Hippocampal formation (tissue), 2 donors: ENCODE results near the gene CLDN11.
A peak's percentile ranks its signal among the peaks of the same experiment; 100 is the strongest.

ENCODE experiments used
- DNase-seq, 2 donors: peaks; one replicate each; lab custom pipeline; 2025; lab: John Stamatoyannopoulos, UW

Gene CLDN11

DNA sequence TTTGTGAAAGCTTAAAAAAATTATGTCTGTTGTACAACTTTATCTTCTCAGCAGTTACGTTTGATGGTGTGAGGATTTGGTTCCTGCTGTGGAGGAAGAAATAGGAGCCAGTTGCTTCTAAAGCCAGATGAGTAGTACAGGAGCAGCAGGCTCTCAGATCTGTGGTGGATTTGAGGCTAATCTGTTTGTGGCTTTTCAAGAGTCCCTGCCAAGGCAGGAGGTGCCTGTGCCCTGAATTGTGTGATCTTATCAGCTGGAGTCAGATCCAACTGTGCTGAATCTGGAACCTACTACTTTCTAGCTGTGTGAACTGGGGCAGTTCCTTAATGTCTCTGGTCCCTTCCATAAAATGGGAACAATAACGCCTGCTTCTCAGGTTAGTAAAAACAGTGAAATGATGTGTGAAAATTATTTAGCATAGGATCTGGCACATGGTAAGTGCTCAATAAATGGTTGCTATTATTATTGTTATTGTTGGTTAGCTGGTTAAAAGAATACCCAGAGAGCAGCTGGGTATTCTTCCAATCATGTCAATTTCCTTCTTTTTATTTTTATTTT, 7.7 kb downstream of the CLDN11 start:
- no peak for DNase-seq

DNA sequence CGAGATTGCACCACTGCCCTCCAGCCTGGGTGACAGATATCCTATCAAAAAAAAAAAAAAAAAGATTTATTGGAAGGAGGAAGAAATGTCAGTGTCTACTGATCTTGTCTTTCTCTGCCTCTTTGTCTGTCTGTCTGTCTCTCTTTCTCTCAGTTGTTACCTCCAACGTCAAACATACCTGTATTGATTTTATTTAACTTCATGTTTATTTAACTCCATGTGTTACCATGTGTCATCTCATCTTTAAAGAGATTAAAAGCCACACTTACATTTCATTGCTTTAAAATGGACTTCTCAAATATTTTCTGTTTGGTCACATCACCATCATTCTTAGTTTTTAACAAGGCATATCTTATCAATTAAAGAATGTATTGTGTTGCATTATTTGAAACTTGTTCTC, 9.4 kb downstream of the CLDN11 start:
- no peak for DNase-seq

DNA sequence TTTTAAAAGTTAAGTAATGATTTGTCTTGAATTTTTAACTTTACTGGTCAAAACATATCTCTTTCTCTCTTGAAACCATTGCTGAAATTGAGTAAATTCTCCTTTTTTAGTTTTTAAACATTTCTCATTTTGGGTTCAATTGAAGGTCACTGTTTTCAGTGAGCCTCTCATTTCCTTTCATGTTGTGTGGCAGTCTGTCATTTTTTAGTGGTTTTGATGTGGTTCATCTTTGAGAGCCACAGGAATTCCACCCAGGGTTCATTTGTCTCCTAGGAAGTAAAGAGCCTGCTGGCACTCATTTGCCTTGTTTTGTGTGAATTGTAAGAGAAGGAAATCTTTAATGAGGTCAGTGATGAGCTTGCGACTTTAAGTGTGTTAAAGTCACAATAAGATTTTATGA, 10.4 kb downstream of the CLDN11 start:
- no peak for DNase-seq

DNA sequence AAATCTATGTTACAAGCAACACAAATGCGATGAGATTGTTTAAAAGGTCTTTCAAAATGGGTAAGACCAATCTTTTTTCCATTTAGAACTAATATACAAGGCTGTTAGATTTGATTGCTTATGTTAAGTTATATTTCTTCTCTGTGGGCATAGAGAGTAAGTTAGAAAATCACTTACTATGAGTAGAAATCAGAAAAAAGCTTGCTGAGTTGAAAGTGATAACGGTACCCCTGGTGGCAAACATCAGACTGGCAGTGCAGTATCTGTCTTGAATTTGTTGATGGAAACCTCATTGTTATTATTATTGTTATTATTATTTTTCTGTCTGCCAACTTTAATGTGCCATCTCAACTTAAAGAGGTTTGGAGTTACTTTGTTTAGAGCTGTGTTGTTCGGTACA, 12.4 kb downstream of the CLDN11 start:
- DNase-seq: no peak

DNA sequence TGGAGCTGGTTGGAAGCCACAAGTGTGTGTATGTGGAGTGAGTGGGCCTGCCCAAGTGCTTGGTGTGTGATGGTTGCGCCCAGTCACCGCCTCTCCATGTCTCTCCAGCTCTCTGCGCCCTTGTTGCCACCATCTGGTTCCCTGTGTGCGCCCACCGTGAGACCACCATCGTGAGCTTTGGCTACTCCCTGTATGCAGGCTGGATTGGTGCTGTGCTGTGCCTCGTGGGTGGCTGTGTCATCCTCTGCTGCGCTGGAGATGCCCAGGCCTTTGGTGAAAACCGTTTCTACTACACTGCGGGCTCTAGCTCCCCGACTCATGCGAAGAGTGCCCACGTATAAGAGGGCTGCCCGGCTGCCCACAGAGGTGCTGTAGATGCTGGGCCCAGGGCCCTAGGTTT, 13.7 kb downstream of the CLDN11 start:
- no peak for DNase-seq

DNA sequence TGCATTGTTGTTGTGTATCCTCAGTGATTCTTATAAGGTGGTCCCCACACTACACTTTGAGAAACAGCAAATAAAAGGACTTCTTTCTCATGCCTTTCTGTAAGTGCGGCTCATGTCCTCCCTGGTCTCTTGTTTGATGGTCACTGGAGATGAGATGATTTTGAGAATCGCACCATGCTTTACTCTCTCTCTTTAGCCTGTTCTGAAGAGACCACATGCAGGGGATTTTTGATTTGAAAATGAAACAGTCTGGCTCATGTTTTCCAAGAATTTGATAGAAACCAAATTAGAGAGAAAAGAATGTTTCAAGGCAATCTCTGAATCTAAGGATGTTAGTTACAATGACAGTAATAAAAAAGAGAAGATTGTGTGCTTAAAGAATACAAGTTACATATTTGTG, 18.0 kb downstream of the CLDN11 start:
- no peak for DNase-seq

DNA sequence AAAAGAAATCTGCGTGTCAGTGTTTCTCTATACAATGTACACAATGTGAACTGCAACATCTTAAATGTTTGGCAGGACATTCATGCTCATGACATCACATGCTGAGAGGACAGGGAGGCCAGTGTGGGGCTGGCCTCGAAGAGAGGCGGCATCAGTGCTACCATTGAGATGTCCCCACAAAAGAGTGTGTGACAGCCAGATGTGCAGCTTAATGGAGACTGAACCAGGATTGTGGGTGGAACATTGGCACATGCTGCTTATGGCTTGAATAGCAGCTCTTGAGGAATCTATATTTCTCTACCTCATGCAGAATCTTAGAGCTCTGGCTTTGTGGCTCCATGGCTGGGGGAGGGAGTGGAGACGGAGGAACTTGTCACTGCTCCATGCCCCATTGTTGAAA, 18.5 kb downstream of the CLDN11 start:
- DNase-seq: peak; percentile 85 to 90

DNA sequence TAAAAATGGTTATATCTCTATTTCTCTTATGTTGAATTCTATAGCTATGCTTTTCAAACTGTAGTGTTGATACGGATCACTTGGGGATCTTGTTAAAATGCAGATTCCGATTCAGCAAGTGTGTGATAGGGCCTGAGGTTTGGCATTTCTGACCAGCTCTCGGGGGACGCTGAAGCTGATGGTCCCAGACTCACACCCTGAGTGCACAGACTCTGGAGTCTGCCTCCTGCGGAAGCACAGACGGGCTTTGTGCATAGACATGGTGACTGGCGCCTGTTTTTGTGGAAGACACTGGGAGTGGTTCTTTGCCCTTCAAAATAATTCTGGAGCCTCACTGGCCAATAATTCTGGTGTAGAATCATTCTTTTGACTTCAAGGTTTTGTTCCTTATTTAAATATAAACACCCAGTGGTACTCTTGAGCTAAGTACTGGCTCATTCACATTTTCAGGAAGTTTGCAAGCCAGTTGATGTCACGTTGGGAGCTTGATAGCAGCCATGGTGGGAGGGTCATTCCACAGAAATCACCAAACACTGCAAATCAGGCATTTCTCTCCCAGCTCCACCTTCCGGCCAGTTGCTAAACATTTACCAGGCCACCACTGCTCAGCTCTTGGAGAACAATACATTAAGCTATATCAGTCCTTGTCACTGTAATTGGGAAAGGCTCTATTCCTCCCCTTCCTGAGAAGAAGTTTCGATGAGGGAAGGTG, 19.2 kb downstream of the CLDN11 start:
- DNase-seq: peak in 1 of 2 donors; percentile 29

DNA sequence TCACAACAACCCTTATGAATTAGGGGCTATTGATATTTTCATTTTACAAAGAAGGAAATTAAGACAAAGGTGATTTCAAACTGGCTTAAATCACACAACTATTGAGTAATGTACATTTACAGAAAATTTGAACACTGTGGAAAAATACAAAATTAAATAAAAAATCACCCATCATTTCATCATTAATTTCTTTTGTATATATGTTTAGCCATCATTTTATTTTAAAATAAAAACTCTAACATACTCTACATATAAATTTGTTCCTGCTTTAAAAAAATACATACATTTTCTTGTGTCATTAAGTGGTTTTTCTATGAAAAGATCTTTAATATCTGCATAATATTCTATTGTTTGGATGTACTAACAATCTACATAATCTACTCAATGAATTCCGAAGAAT, 20.2 kb downstream of the CLDN11 start:
- no peak for DNase-seq

DNA sequence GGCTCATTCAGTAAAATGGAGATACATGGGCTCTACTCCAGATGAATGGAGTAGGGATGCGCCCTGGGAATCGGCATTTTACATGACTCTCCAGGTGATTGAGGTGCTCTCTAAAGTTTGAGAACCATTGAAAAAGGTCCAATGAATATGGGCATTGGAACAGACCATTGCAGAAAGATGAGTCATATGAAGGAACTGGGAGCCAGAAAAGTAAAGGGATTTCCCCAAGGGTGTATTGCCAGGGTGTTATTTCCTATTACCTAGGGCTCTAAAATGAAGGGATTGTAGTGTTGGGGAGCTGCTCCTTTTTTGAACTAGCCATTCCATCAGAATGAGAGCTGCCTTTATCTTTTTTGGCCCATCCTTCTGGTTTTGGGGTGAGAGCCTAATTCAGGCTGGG, 21.7 kb downstream of the CLDN11 start:
- DNase-seq: no peak

DNA sequence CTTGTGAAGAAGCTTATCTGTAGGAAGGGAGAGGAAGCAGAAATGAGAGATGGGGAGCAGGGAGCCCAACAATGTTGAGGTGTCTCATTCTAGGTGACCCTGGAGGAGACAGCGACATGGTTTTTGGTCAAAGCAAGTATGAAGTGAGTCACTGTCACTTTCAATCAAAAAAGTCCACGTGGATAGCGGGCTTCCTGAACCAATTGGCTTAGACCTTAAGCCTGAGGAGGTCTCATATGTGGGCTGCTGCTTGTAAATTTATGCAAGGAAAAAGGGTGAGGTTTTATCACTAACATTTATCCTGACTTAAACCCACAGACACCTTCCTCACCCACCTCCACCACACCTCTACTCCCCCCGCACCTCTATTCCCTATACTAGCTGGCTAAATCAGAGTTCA, 22.7 kb downstream of the CLDN11 start:
- DNase-seq: no peak

DNA sequence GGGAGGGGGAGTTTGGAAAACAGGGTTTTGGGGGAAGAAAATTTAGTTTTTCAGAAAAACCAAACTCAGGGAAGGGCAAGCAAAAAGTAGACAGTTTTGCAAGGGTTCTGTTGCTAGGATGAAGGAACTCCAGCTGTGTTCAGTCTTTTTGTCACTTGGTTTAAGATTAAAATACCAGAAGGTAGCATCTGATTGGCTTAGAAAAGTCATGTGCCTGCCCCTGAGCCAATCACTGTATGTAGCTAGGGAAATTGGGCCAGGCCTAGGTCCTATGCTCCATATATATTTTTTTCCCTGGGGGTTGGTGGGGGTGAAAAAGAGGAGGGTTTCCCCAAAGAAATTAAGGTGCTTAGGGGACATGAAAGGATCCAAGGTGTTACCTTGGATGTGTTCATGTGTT, 24.3 kb downstream of the CLDN11 start:
- no peak for DNase-seq

DNA sequence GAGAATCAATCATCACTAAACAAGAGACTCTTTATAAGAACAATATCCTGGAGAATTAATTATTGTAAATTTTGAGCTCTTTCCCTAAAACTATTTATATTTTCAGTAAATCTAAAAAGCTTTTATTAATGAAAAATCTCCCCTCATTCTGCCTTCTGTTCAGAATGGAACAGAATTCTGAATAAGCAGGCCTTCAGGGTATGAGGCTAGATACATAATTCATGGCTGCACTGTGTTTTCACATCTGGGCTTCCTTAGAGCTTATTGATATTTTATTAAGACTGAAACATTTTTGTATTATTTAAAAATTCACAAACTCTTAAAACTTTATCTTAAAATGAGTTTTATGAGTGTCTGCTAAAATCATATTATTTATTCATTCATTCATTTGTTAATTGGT, 24.8 kb downstream of the CLDN11 start:
- DNase-seq: no peak

DNA sequence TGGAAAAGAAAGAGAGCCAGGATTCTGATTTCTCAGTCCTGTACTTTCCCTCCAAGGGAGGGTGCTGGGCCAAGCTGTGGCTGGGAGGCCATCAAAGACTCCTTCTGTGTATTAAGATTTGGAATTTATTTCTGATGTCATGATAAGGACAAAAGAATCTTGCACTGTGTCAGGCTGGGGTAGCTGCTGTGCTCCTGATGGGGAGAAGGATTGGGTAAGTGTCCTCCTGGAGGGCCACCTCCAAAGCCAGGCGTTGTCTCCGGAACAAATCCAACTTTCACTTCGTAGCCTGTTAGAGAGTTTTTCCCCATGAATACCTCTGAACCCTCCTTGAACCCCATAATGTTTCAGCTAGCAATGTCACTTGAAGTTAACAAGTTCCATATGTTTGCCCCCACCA, 29.9 kb downstream of the CLDN11 start:
- no peak for DNase-seq

DNA sequence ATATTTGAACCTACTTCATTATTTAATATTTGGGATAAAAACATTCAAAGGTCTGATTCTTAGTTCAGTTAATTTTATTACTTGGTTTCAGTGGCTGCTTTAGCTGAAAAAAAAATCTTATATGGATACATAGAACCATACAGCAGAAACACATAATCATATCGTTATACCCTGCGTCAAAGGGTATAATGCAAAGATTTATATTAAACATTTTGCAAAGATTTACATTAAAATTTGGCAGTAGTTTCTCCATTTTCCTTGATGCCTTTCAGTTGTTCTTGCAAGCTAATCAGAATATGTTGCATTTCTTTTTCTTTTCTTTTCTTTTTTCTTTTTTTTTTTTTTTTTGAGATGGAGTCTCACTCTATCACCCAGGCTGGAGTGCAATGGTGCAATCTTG, 31.4 kb downstream of the CLDN11 start:
- no peak for DNase-seq

DNA sequence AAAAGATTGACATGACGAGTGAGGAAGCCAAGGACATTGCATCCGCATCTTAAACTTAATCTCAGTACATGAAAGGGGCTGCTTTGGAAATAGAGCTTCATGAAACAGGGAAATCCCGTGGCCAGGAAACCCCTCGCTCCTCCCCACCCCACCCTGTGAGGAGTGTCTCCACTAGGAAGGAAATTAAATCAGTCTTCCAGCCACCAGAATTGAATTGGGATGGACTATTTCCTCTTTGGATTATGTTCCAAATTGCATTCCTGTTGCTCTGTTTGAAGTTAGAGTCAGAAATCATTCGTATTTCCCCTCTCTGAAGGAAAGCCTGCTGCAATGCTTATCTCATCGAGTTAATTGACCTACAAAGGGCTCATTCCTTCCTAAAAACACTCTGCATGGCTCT, 35.8 kb downstream of the CLDN11 start:
- no peak for DNase-seq

DNA sequence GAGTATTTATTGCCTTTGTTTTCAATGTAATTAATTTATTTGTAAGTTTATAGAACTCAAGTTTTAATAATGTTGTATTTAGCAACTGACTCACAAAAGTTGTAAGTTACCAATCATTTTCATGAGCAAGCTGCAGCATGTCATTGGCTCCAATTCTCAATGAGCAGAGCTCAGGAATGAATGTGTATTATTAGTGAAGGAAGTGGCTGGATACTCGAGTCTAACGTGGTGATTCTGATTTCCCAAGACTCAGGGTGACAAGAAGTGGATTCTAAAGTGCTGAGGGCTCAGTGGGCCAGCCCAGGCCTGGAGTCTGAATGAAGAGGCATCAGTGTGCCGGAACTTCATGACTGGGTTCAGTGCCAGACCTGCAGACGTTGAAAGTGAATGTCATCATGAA, 39.6 kb downstream of the CLDN11 start:
- DNase-seq: no peak

DNA sequence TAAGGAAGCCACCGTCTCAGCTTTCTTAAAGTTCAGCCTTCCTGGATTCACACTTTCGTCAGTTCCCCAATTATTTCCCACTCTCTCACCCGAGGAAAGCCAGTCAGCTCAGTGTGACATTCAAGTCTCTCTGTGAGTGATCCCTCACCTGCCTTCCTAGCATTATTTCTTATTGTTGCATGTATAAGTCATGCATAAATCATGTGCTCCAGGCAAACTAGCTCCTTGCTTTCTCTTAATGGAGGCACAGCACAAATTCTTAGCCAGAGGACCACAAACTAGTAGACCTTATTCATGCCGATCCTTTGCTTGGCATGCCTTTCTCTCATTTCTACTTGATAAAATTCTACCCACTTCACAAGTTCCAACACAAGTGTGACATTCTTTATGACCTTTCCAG, 44.3 kb downstream of the CLDN11 start:
- DNase-seq: no peak

DNA sequence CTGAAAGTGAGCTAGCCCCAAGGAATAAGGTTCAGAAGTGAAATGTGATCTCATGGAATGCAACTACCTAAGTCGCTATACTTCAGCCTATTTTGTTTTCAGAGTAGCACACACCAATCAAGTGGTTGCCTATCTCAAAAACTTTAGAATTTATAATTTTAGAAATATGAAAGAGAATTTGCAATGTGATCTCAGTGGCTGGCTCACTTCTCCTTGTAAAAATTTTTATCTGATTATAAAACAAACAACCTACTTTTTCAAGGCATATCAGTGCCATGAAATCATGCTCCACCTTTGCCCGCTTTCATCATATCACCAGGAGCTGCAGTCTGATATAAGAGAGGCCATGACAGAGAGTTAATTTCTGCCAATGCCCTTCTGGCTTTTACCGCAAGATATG, 47.3 kb downstream of the CLDN11 start:
- DNase-seq: no peak

DNA sequence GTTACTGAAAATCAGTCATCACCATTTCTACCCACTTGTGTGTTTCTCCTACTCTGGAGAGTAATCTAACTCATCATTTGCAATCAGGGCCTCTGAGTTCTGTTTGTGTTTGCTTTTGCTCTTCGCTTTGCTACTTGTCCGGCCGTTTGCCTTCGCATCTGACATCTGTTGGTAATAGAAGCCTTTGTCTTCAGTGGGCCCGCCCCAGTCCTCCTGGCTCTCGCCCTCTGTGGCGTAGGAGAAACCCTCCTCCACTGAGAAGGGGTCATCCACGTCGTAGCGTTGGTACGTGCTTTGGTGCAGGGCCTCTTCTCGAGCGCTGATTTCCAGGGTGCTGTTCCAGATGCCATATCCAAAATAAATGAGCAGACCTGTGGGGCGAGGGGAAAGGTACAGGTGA, 48.3 kb downstream of the CLDN11 start:
- DNase-seq: peak; percentile 72 to 79

DNA sequence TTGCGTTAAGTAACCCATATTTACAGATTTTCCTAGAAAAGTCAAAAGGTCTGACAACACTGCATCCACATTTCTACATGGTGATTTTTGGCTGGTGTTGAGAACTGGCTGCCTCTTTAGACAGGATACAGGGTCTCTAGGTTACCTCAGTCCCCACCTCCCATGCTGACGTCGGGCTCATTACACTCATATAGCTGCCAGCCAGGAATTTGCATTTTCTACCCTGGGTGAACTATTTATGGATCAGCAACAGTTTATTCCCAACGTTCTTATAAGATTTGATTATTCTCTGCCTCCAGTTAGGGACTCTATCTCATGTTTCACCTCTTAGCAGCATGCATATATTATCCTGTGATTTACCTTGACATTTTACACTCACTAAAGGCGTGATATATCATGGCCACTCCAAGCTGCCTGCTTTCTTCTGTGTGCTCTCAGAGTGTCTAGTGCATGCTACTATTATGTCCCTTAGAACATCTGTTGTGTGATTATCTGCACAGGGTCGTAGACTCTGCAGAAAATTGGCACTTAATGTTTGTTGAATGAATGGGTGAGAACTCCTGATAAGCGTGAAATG, 49.0 kb downstream of the CLDN11 start:
- DNase-seq: no peak

DNA sequence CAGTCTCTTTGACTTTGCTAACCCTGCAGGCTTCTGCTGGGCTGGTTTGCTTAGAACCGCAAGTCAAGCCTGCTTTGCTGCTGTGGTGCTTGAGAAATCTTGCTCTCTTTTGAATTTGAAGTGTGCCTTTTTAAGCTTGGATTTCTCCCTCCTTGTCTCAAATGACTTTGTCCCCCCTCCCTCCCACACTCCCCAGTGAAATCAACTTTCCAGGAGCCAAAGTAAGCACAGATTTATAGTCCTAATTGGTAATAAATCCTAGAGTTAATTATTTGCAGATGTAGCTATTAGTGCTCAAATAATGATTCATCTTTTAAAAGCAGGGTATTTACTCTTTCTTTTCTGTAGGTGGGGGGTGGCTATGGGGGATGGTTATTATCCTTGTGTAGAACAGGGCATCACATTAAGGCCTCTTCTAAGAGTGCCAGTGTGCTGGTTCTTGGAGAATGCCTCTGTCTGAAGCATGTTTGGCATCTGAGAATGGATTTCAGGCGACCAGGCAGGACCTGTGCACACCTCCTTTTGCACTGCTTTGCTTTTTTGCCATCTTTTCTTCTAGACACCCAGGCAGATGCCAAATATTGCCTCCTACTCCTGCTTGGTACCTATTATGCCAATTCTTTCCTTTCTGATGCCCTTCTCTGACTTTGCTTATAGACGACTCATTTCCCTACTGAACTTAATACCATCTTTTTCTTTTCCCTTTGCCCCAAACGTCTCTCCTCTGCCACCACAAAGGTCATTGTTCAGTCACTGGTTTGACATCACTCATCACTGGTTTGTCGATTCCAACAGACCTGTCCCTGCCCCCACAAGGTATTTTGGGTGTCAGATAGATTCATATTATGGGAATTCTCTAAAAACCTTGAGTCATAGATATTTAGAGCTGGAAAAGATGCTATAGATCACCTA, 50.7 kb downstream of the CLDN11 start:
- no peak for DNase-seq
